ENCODE measurements around the gene ALG14. TPM values are rescaled to one million over a fixed set of nuclear protein-coding genes. Genes with fewer than 3 reads are reported as not detected.
A peak's percentile ranks its signal among the peaks of the same experiment; 100 is the strongest.
"Not testable (repeated sequence)": the region's sequence is repeated elsewhere in the genome, so short reads cannot be mapped to it uniquely, and the experiment has no call there.

The ALG14 gene
- total and polyA plus RNA-seq, 9 donors = 3.2 to 9.3 (median 7.1) TPM

DNA sequence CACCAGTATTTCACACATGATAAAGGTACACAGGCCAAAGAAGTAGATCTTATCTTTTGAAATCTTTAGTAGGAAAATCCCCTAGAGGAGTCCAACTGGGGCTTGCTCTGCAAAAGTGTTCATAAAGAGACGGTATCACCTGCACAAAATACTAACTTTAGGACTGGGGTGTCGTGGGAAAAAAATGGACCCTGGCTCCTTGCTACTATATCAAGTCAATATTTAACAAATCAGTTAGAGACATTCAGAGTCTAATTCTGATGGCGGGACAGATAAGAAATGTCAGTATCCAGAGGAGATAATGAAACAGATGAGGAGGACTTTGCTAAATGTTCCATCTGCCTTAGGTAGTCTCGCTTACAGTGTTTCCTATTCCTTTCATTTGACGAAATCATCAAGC, 120.2 kb downstream of the ALG14 start:
- no peaks in the 10 kb centered on the region for H3K36me3 ChIP-seq (ENCODE audit: control insufficient read depth, insufficient read depth, low read length)
- H3K9me3 ChIP-seq (replicated peaks; ENCODE audit: control insufficient read depth, low read depth, low read length) = no peaks in the 10 kb centered on the region
- no peak overlapping the region for H3K27ac ChIP-seq (ENCODE audit: low read length)
- no peak overlapping the region for H3K4me3 ChIP-seq (ENCODE audit: low read length)
- no peak for DNase-seq
- WGBS (ENCODE audit: insufficient coverage) = no CpG with 5 or more reads among the region's 5 CpGs
- peaks cover 9% of the 10 kb centered on the region for H3K4me1 ChIP-seq (ENCODE audit: control insufficient read depth, insufficient read depth, low read length)
- no peaks in the 10 kb centered on the region for H3K27me3 ChIP-seq (ENCODE audit: control insufficient read depth, insufficient read depth, low read length)

DNA sequence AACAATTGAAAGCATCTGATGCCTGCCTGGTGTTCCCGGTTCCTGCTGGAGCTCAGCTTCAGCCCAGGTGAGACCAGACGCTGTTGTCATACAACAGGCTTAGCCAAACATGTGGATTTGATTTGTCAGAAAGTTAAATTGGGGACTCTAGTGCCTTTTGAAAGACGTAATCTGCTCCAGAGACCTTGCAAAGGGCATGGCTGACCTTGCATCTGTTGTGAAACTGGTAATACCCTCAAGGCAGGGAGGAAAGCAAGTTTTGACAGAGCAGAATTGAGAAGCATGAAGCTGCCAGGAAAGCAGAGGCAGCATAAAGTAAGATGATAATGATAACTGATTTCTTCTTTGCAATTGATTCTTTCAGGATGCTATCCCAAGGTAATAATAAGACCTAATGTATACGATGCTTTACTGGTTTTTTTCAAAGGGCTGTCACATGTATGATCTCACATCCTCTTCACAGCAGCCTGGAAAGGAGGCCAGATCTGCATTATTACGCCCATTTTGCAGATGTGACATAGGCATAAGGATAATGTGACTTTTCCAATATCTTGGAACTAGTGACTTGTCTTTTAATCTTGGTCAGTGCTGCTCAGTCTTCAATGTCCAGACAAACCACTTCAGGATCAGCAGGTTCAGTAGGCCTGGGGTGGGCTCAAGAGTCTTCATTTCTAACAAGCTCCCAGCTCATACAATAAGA, 121.1 kb downstream of the ALG14 start:
- no peaks in the 10 kb centered on the region for H3K9me3 ChIP-seq (replicated peaks; ENCODE audit: control insufficient read depth, low read depth, low read length)
- H3K4me3 ChIP-seq (ENCODE audit: low read length) = no peak overlapping the region
- peaks cover 11% of the 10 kb centered on the region for H3K4me1 ChIP-seq (ENCODE audit: control insufficient read depth, insufficient read depth, low read length)
- 37% methylated on average over 4 of the region's 5 CpGs for WGBS (ENCODE audit: insufficient coverage)
- H3K27me3 ChIP-seq (ENCODE audit: control insufficient read depth, insufficient read depth, low read length) = no peaks in the 10 kb centered on the region
- no peaks in the 10 kb centered on the region for H3K36me3 ChIP-seq (ENCODE audit: control insufficient read depth, insufficient read depth, low read length)
- peak; percentile 59 for DNase-seq
- no peak overlapping the region for H3K27ac ChIP-seq (ENCODE audit: low read length)

- WGBS (ENCODE audit: insufficient coverage) = 40% methylated on average over 1 of the region's 2 CpGs
- peaks cover 13% of the 10 kb centered on the region for H3K4me1 ChIP-seq (ENCODE audit: control insufficient read depth, insufficient read depth, low read length)
These were observed 121.7 kb downstream of the ALG14 start for GRCh38 chr1:94951046-94951445.

GRCh38 chr1:94949681-94950661, 122.8 kb downstream of the ALG14 start:
- Histone ChIP-seq H3K9me3 (replicated peaks; ENCODE audit: control insufficient read depth, low read depth, low read length) (no peaks in the 10 kb centered on the region), H3K4me1 (ENCODE audit: control insufficient read depth, insufficient read depth, low read length) (peaks cover 8% of the 10 kb centered on the region), H3K27me3 (ENCODE audit: control insufficient read depth, insufficient read depth, low read length) (no peaks in the 10 kb centered on the region), H3K27ac (ENCODE audit: low read length) (no peak overlapping the region), H3K4me3 (ENCODE audit: low read length) (no peak overlapping the region), H3K36me3 (ENCODE audit: control insufficient read depth, insufficient read depth, low read length) (no peaks in the 10 kb centered on the region)
- WGBS (ENCODE audit: insufficient coverage) = 77% methylated on average over 2 of the region's 4 CpGs
- DNase-seq = no peak

More at GRCh38 chr1:94951046-94951445, 121.7 kb downstream of the ALG14 start:
- Histone ChIP-seq H3K9me3 (replicated peaks; ENCODE audit: control insufficient read depth, low read depth, low read length) (no peaks in the 10 kb centered on the region), H3K27ac (ENCODE audit: low read length) (no peak overlapping the region), H3K27me3 (ENCODE audit: control insufficient read depth, insufficient read depth, low read length) (no peaks in the 10 kb centered on the region), H3K4me3 (ENCODE audit: low read length) (no peak overlapping the region), H3K36me3 (ENCODE audit: control insufficient read depth, insufficient read depth, low read length) (no peaks in the 10 kb centered on the region)
- no peak for DNase-seq

- peaks cover 5% of the 10 kb centered on the region for H3K4me1 ChIP-seq (ENCODE audit: control insufficient read depth, insufficient read depth, low read length)
- H3K4me3 ChIP-seq (ENCODE audit: low read length) = no peak overlapping the region
- H3K9me3 ChIP-seq (replicated peaks; ENCODE audit: control insufficient read depth, low read depth, low read length) = no peaks in the 10 kb centered on the region
- no CpG with 5 or more reads among the region's 1 CpG for WGBS (ENCODE audit: insufficient coverage)
- H3K27me3 ChIP-seq (ENCODE audit: control insufficient read depth, insufficient read depth, low read length) = no peaks in the 10 kb centered on the region
- peak; percentile 86 for DNase-seq
- peak overlapping the region; percentile 75 for H3K27ac ChIP-seq (ENCODE audit: low read length)
- no peaks in the 10 kb centered on the region for H3K36me3 ChIP-seq (ENCODE audit: control insufficient read depth, insufficient read depth, low read length)
These were observed 125.3 kb downstream of the ALG14 start for GRCh38 chr1:94947437-94947836.

DNA sequence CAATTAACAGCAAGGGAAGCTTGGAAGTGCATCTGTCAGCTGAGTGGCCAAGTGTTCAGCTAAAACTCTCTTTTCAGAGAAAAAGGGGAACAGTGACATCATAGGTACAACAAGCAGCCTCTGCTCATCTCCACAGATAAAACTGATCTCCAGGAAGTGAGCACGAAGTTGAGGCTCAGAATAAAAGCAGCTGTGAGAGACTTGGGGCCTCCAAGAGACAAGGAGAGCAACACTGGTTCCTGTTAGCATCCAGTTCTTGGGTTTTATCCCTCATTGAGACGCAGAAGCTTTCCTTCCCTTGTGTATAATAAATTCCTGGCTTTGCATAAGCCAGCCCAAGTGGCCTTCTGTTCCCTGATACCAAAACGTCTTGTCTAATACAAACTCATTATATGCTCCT, 125.9 kb downstream of the ALG14 start:
- no peaks in the 10 kb centered on the region for H3K27me3 ChIP-seq (ENCODE audit: control insufficient read depth, insufficient read depth, low read length)
- H3K36me3 ChIP-seq (ENCODE audit: control insufficient read depth, insufficient read depth, low read length) = no peaks in the 10 kb centered on the region
- H3K4me1 ChIP-seq (ENCODE audit: control insufficient read depth, insufficient read depth, low read length) = peaks cover 5% of the 10 kb centered on the region
- peak; percentile 82 for DNase-seq
- no peak overlapping the region for H3K4me3 ChIP-seq (ENCODE audit: low read length)
- WGBS (ENCODE audit: insufficient coverage) = 0% methylated on average over 1 of the region's 3 CpGs
- H3K27ac ChIP-seq (ENCODE audit: low read length) = peak overlapping the region; percentile 75
- H3K9me3 ChIP-seq (replicated peaks; ENCODE audit: control insufficient read depth, low read depth, low read length) = no peaks in the 10 kb centered on the region

- Histone ChIP-seq H3K4me3 (ENCODE audit: low read length) (no peak overlapping the region), H3K27me3 (ENCODE audit: control insufficient read depth, insufficient read depth, low read length) (no peaks in the 10 kb centered on the region), H3K9me3 (replicated peaks; ENCODE audit: control insufficient read depth, low read depth, low read length) (no peaks in the 10 kb centered on the region), H3K4me1 (ENCODE audit: control insufficient read depth, insufficient read depth, low read length) (peaks cover 11% of the 10 kb centered on the region), H3K36me3 (ENCODE audit: control insufficient read depth, insufficient read depth, low read length) (no peaks in the 10 kb centered on the region), H3K27ac (ENCODE audit: low read length) (no peak overlapping the region)
- DNase-seq = no peak
- 75% methylated on average over 6 of the region's 8 CpGs for WGBS (ENCODE audit: insufficient coverage)
These were observed 130.3 kb downstream of the ALG14 start for GRCh38 chr1:94942171-94943128.

DNA sequence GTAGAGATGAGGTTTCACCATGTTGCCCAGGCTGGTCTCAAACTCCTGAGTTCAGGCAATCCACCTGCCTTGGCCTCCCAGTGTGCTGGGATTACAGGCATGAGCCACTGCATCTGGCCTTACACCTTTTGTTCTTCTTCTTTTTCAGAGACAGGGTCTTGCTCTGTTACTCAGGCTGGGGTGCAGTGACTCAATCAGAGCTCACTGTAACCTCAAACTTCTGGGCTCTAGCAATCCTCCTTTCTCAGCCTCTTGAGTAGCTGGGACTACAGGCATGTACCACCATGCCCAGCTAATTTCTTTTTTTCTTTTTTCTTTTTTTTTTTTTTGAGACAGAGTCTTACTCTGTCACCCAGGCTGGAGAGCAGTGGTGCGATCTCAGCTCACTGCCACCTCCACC, 131.3 kb downstream of the ALG14 start:
- not testable (repeated sequence) for DNase-seq; H3K27me3 ChIP-seq (ENCODE audit: control insufficient read depth, insufficient read depth, low read length); H3K27ac ChIP-seq (ENCODE audit: low read length); H3K4me3 ChIP-seq (ENCODE audit: low read length); H3K9me3 ChIP-seq (replicated peaks; ENCODE audit: control insufficient read depth, low read depth, low read length); H3K4me1 ChIP-seq (ENCODE audit: control insufficient read depth, insufficient read depth, low read length); H3K36me3 ChIP-seq (ENCODE audit: control insufficient read depth, insufficient read depth, low read length)
- WGBS (ENCODE audit: insufficient coverage) = no CpG with 5 or more reads among the region's 1 CpG

DNA sequence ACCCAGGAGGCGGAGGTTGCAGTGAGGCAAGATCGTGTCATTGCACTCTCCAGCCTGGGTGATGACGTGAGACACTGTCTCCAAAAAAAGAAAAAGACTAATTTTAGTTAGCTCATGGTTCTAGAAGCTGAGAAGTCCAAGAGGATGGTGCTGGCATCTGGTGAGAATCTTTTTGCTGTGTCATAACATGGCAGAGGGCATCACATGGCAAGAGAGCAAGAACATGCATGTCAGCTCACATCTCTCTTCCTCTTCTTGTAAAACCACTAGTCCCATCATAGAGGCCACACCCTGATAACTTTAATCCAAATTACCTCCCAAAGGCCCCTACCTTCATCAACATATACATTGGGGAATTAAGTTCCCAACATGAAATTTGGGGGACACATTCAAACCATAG, 132.0 kb downstream of the ALG14 start:
- Histone ChIP-seq H3K27ac (ENCODE audit: low read length) (no peak overlapping the region), H3K4me1 (ENCODE audit: control insufficient read depth, insufficient read depth, low read length) (peaks cover 6% of the 10 kb centered on the region), H3K4me3 (ENCODE audit: low read length) (no peak overlapping the region), H3K36me3 (ENCODE audit: control insufficient read depth, insufficient read depth, low read length) (no peaks in the 10 kb centered on the region), H3K27me3 (ENCODE audit: control insufficient read depth, insufficient read depth, low read length) (no peaks in the 10 kb centered on the region), H3K9me3 (replicated peaks; ENCODE audit: control insufficient read depth, low read depth, low read length) (no peaks in the 10 kb centered on the region)
- no peak for DNase-seq
- WGBS (ENCODE audit: insufficient coverage) = 100% methylated on average over 3 of the region's 3 CpGs

Measured in muscle of leg (tissue), 11 donors.